NCI-H82 treated with DMSO at 0.1 percent for 48 hours (cell line): ENCODE measurements around the gene TSPAN32.

Experiments
- DNase-seq: peaks from one replicate; lab custom pipeline; 2025; ENCODE audit not compliant: unreplicated experiment; lab: John Stamatoyannopoulos, UW

Gene TSPAN32

DNA sequence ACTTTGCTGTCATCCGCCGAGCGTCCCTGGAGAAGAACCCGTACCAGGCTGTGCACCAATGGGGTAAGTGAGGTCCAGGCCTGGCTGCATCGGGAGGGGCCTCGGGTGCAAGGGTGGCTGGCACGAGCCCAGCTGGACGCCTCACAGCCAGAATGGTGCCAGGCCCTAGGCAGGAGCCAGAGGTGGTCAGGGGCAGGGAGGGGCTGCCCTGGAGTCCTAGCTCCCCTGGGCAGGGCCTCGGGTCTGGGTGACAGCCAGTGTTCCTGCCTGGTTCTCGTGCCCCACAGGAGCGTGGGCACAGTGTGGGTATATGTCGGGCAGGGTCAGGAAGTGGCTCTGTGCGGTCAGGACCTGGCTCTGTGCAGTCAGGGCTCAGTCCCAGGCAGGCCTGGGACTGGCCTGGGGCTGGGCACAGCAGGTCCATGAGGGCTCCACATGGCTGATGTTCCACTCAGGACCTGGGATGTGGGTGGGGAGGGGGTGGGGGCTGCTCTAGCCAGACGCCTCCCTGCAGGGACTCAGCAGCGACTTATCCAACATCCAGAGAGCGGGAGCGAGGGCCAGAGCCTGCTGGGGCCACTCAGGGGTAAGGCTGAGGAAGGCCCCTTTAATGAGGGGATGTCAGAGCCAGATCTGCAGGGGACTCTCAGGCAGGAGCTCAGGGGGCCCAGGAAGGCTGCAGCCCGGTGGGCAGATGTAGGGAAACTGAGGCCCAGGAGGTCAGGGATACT is 1.2 kb downstream of the TSPAN32 start:
- no peak for DNase-seq

DNA sequence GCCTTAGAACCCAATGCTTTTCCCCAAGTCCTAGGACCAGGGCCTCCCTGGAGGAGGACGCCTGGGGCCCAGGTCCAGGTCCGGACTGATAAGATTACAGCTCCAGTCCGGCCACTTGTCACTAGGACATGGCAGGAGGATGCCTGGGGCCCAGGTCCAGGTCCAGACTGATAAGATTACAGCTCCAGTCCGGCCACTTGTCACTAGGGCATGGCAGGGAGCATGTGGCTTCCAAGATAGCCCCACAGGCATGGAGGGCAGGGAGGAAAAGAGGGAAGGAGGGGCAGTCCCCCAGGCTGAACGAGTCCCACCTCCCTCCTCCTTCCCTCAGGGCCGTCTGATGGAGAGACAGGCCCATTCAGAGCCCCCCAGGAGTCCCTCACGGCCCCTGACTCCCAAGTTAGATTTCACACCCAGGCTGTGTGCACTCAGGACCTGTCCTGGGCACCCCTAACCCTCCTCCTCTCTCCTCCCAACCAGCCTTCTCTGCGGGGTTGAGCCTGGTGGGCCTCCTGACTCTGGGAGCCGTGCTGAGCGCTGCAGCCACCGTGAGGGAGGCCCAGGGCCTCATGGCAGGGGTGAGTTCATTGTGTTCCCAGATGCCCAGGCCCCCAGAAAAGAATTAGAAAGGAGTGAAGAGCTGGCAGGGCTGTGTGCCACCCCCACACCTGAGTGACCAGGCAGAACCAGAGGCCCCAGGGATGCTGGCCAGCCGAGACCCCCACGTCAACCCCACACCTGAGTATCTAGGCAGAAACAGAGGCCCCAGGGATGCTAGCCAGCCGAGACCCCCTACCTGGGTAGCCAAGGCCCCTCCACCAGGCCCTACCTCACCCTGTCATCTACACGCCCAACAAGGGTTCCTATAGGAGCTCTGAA is 2.1 kb downstream of the TSPAN32 start:
- DNase-seq: no peak

- no peak for DNase-seq
These were observed 2.8 kb downstream of the TSPAN32 start for GRCh38 chr11:2304506-2305139.

DNA sequence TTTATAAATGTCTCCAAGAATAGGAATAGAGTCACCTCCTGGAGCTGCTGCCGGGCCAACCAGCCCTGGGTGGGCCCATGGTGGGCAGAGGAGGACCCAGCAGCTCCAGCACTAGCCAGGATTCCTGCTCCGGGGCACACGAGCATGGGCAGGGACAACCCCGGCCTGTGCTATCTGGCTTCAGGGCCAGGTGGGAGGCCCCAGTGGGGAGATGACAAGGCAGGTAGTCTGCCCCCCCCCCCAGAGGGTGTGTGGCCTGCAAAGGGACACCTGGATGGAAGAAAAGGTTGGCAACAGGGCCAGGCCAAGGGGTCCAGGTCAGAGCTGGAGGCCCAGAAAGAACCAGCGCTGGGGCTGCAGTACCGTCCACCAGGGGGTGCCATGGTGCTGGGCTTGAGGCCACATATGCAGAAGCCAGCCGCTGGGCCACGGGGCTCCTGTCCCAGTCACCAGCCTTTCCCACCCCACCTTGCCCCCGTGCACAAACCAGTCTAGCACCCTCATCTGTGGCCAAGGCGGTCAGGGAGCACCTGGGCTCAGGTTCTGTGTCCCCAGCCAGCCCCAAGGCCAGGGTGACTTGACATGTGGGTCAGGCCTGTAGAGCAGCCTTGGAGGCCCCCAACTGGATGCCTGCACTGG is 3.4 kb downstream of the TSPAN32 start:
- DNase-seq: no peak

GRCh38 chr11:2305788-2306451 is 4.1 kb downstream of the TSPAN32 start:
- no peak for DNase-seq

GRCh38 chr11:2306452-2306823 is 4.6 kb downstream of the TSPAN32 start:
- no peak for DNase-seq

DNA sequence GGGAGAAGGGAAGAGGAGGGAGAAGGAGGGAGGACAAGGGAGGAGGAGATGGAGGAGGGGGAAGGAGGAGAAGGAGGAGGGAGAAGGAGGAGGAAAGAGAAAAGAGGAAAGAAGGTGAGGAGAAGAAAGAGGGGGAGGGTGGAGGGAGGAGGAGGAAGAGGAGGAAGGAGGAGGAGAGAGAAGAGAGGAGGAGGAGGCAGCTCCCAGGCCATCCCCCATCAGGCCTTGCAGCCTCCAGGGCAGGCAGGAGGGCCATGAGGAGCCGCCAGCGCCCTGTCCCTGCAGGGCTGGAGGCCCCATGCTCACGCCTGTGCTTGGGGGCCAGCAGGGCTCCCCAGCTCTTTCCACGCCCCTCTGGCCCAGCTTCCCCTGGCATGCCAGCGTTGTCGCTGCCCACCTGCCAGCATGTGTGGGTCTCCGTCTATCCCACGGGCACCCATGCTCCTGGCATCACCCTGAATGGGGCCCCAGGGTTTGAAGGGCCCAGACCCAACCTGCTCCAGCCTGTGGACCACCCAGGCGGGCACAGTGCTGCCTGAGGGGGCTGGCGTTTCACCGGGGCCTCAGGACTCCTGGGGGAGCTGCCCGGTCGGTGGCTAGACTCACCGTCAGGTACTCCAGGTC is 5.2 kb downstream of the TSPAN32 start:
- DNase-seq: no peak

DNA sequence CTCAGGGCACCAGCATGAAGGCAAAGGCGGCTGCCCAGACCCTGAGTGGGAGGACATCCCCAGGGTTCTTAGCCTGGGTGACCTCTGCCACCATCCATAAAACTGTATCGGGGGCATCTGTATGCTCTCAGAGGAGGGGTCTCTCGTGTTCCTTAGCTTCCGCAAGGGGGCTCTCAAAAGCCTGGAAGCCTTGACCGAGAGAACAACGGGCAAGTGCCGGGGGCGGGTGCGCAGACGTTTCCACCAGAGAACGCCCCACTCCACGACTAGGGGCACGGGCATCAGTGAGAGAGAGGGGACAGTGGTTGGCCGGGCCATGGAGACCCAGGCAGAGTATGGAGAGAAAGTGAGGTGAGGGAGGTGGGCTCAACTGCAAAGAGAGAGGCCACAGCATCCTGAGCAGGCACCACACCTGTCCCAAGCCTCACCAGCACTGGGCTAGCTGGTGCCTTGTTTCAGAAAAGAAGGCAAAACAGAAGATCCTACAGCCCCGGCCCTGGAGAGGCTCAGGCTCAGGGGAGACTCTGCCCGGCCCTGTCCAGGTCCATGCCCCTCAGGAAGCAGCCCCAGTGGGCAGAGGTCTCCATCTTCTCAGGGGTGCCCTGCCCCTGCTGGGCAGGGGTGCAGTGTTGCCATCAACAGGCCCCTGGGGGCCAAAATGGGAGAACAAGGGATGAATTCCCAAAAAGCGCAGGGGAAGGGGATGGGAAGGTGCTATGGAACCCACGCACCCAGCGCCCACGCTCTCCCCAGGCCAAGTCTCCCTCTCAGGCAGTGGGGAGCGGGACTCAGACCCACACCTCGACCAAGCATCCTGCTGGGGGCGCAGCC is 5.9 kb downstream of the TSPAN32 start:
- no peak for DNase-seq

DNA sequence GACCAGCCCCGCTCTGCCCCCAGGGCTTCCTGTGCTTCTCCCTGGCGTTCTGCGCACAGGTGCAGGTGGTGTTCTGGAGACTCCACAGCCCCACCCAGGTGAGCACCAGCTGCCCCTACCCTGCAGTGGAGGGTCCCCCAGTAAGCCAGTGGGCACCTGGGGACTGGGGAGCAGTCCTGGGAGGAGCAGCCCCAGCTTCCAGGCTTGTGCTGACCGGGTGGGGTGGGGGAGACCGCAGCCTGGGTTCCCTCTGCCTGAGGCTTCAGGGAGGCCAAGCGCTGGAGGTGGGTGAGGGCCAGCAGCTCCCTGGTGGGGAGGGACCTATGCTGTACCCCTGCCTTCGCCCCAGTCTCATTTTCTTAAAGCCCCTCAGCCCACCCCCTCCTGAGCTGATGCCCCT is 6.9 kb downstream of the TSPAN32 start:
- no peak for DNase-seq

DNA sequence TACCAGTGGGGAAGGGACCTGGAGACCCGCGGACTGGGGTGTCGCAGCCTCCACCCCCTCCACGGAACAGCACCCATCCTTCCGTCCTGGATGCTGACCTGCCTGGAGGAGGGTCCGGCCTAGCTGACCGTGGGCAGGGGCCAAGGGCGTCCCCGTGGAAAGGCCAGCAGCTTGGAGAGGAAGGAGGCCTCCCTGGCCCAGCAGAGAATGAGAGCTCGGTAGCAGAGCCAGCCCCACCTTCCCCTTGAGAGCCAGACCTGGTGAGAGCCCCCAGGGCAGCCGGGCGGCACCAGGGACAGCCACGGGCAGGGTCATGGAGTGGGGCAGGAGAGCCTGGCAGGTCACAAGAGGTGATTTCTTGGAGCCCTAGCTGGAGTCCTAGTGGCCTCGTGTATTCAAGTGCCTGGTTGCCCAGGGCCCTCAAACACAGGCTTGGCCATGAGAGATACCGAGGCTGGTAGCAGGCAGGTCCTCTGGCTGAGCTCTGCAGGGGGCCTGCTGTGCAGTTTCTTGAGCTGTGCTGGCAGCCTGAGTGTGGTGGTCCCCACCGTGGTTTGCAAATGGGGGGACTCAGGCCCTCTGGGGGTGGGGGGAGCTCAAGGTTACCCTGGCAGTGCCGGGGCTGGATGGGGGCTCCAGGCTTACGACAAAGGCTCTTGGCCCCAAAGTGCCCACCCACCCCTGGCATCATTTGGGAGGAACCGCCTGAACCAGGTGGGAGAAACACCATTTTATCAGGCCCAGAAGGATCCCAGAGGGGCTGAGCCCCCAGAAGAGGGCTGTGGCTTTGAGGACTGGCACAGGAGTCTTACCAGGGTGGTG is 7.6 kb downstream of the TSPAN32 start:
- DNase-seq: no peak

- no peak for DNase-seq
These were observed 8.4 kb downstream of the TSPAN32 start for GRCh38 chr11:2310073-2310785.

DNA sequence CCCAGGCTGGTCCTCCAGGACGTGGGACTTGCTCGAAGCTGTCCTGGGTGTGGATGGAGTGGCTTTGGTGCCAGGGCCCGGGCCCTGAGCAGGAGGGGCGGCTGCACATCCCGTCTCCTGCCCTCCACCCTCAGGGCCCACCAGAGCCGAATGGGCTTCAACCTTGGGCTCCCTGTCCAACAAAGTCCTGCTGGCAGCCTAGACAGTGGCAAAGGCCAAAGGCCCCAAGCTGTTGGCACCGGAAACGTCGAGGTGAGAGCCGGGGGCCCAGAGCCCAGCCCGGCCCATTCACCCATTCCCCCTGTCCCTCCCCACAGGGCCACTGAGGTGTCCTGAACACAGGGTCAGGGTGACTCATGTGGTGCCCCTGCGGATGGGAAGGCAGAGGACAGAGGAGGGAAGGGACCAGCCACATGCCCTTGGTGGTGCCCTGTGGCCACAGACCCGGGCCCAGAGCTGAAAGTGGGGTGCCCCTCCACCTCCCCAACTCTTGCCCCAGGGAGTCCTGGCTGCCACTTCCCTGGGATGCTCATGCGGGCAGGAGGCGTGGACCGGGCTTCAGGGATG is 9.1 kb downstream of the TSPAN32 start:
- no peak for DNase-seq

DNA sequence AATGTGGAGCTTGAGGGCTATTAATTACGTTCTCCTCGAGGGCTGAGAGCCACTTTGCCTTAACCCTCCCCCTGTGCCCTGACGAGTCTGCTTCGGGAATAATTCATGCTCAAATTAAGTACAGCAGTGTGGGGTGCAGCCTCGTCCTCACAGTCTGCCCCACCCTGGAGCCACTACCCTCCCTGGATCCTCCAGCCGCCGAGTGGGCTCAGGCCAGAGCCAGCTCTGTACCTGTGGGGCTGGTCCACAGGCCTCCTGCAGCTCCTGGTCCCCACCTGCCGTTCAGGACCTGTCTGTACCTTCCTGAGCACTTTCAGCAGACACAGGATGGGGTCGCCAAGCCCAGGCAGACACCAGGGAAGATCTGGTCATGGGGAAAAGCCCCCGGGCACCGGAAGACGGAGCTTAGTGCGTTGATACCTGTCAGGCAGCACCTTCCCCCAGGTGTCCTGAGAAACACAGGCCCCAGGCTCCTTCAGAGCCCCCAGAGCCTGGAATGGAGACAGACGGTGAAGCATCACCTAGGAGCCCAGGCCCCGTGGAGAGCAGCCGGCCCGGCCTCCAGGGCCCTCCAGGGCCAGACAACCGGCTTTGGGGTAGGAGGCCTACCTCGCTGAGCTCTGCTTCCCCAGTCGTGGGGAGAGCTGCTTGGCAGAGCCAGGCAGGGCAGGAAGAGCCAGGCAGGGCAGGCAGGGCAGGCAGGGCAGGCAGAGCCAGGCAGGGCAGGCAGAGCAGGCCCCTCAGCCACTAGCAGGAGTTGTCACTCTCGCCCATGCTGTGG is 9.7 kb downstream of the TSPAN32 start:
- DNase-seq: no peak

- DNase-seq: no peak
These were observed 10.6 kb downstream of the TSPAN32 start for GRCh38 chr11:2312232-2313042.

GRCh38 chr11:2313051-2313951 is 11.5 kb downstream of the TSPAN32 start:
- DNase-seq: no peak
